IMR-90 (cell line): ENCODE data around the gene POLA2. TPM values are rescaled to one million over a fixed set of nuclear protein-coding genes. Genes with fewer than 3 reads are reported as not detected.

Experiments used
- ATAC-seq: fragments of 200-7000 bp; cut with Tn5 transposase; 2 replicates; pipeline ENCODE4 v1.9.1; 2020; ENCODE audit warnings: low read depth, mild to moderate bottlenecking, moderate library complexity
- BruUV-seq: library from RNA; stranded (reverse); fragments of 400-500 nt; replicated peaks from 2 replicates; lab custom pipeline; 2021; lab: Mats Ljungman, UMichigan
- CTCF ChIA-PET: fragments of 300-600 bp; formaldehyde crosslinking; extraction: SDS; loops from one replicate; lab custom pipeline; 2021; ENCODE audit warnings: antibody characterized with exemption; lab: Yijun Ruan, JAX
- POLR2A ChIA-PET: fragments of 300-600 bp; sonication (Branson Sonifier 250); formaldehyde crosslinking; loops from one replicate; lab custom pipeline; 2022; ENCODE audit warnings: antibody characterized with exemption; ENCODE audit not compliant: unreplicated experiment; lab: Charles Lee
- DNase-seq: peaks from one replicate; pipeline ENCODE4 v3.0.0; 2013
- H2AFZ ChIP-seq: replicated peaks from 2 replicates; pipeline ENCODE3; 2013; ENCODE audit warnings: low read length, mild to moderate bottlenecking; ENCODE audit not compliant: poor library complexity
- H2AK5ac ChIP-seq: 2 replicates; pipeline ENCODE4 v1.6.1; 2013; ENCODE audit warnings: low read depth, low read length, inconsistent platforms
- H2AK9ac ChIP-seq: replicated peaks from 2 replicates; pipeline ENCODE3; 2013; ENCODE audit warnings: mild to moderate bottlenecking, low read depth, low read length, moderate library complexity; ENCODE audit not compliant: poor library complexity
- H2BK120ac ChIP-seq: 2 replicates; pipeline ENCODE4 v1.6.1; 2013; ENCODE audit warnings: low read depth, low read length, inconsistent platforms
- H2BK15ac ChIP-seq: 3 replicates; pipeline ENCODE4 v1.6.1; 2013; ENCODE audit warnings: low read depth, low read length, inconsistent platforms
- H2BK20ac ChIP-seq: 2 replicates; pipeline ENCODE4 v1.6.1; 2013; ENCODE audit warnings: low read depth, mild to moderate bottlenecking, inconsistent platforms, low read length, moderate library complexity
- H2BK5ac ChIP-seq: 2 replicates; pipeline ENCODE4 v1.6.1; 2013; ENCODE audit warnings: mild to moderate bottlenecking, low read depth, low read length, inconsistent platforms; ENCODE audit not compliant: poor library complexity, severe bottlenecking
- H3K14ac ChIP-seq: replicated peaks from 2 replicates; pipeline ENCODE4 v1.6.1; 2013; ENCODE audit warnings: low read depth, low read length, inconsistent platforms
- H3K18ac ChIP-seq: 2 replicates; pipeline ENCODE4 v1.6.1; 2013; ENCODE audit warnings: low read depth, low read length, control low read depth
- H3K23ac ChIP-seq: 2 replicates; pipeline ENCODE4 v1.6.1; 2013; ENCODE audit warnings: low read depth, low read length, inconsistent platforms
- H3K27ac ChIP-seq: 2 replicates; pipeline ENCODE4 v1.5.1; 2013; ENCODE audit warnings: mild to moderate bottlenecking, control low read depth, low read length; ENCODE audit not compliant: insufficient read depth
- H3K27me3 ChIP-seq: 2 replicates; pipeline ENCODE4 v1.6.1; 2013; ENCODE audit warnings: low read length; ENCODE audit not compliant: control insufficient read depth, insufficient read depth
- H3K36me3 ChIP-seq: 2 replicates; pipeline ENCODE4 v1.6.1; 2013; ENCODE audit warnings: low read length, mixed read lengths; ENCODE audit not compliant: control insufficient read depth, insufficient read depth
- H3K4ac ChIP-seq: 2 replicates; pipeline ENCODE4 v1.6.1; 2013; ENCODE audit warnings: low read depth, low read length, inconsistent platforms
- H3K4me1 ChIP-seq: 2 replicates; pipeline ENCODE4 v1.6.1; 2013; ENCODE audit warnings: low read length, mixed read lengths; ENCODE audit not compliant: control insufficient read depth, insufficient read depth
- H3K4me2 ChIP-seq: 2 replicates; pipeline ENCODE4 v1.6.1; 2013; ENCODE audit warnings: low read depth, mild to moderate bottlenecking, control low read depth, low read length, moderate library complexity
- H3K4me3 ChIP-seq: 2 replicates; pipeline ENCODE4 v1.5.1; 2013; ENCODE audit warnings: low read depth, mild to moderate bottlenecking, control low read depth, low read length, moderate library complexity; ENCODE audit not compliant: insufficient read depth
- H3K56ac ChIP-seq: 2 replicates; pipeline ENCODE4 v1.6.1; 2013; ENCODE audit warnings: low read length, inconsistent platforms; ENCODE audit not compliant: insufficient read depth; ENCODE audit errors: extremely low read depth
- H3K79me1 ChIP-seq, 2 experiments: 2 replicates each; pipeline ENCODE4 v1.6.1; 2013; ENCODE audit warnings: low read length in 2 of 2, inconsistent platforms in 1 of 2, low read depth in 1 of 2
- H3K9ac ChIP-seq: 2 replicates; pipeline ENCODE4 v1.6.1; 2013; ENCODE audit warnings: low read depth, low read length, control low read depth
- H3K9me1 ChIP-seq: 2 replicates; pipeline ENCODE4 v1.6.1; 2013; ENCODE audit warnings: low read length, inconsistent platforms; ENCODE audit not compliant: insufficient read depth
- H3K9me3 ChIP-seq: 2 replicates; pipeline ENCODE4 v1.6.1; 2013; ENCODE audit warnings: low read length; ENCODE audit not compliant: control insufficient read depth, insufficient read depth
- H4K20me1 ChIP-seq: 2 replicates; pipeline ENCODE4 v1.6.1; 2013; ENCODE audit warnings: low read length, inconsistent platforms; ENCODE audit not compliant: insufficient read depth
- H4K5ac ChIP-seq: 2 replicates; pipeline ENCODE4 v1.6.1; 2013; ENCODE audit warnings: mild to moderate bottlenecking, low read depth, low read length, control low read depth
- H4K8ac ChIP-seq, 2 experiments: 2 replicates each; pipeline ENCODE4 v1.6.1; 2013; ENCODE audit warnings: low read depth in 2 of 2, low read length in 2 of 2, control low read depth in 1 of 2, inconsistent platforms in 1 of 2
- H4K91ac ChIP-seq: 2 replicates; pipeline ENCODE4 v1.6.1; 2013; ENCODE audit warnings: low read depth, low read length, inconsistent platforms; ENCODE audit not compliant: insufficient read depth
- MAFK ChIP-seq: IDR thresholded peaks from 2 replicates; pipeline ENCODE4 v1.6.1; 2012; ENCODE audit warnings: low read depth, low read length, improper control_type of control experiment
- WGBS, 2 experiments: methylation state at CpG; one replicate each; pipeline versions ENCODE4 v1.1.5 to v1.1.7; 2013; ENCODE audit warnings: missing lambda C conversion rate in 2 of 2; ENCODE audit not compliant: insufficient read length in 1 of 2; ENCODE audit errors: extremely low coverage in 2 of 2; 5-methylcytosine and 5-hydroxymethylcytosine counted together
- dilution Hi-C: fragments of 300-500 bp; cut with HindIII; formaldehyde crosslinking; loops from one replicate; pipeline ENCODE4 v1.14.3; 2018; ENCODE audit warnings: low sequenced_read_pairs; ENCODE audit not compliant: unreplicated experiment
- in situ Hi-C: fragments of 300-500 bp; cut with MboI; formaldehyde crosslinking; loops from 3 replicates; pipeline ENCODE4 v1.14.3; 2019; ENCODE audit warnings: low sequenced_read_pairs, inconsistent platforms, mixed read lengths
- intact Hi-C: fragments of 100-400 bp; cut with micrococcal nuclease; formaldehyde crosslinking; loops from 2 replicates; pipeline ENCODE4 v1.10.0; 2022
- polyA plus RNA-seq, 3 experiments: library from polyadenylated mRNA; depleted of rRNA; stranded (reverse); fragments of >200 nt; gene quantifications; 2 replicates each; pipeline ENCODE4 v1.2.3, GENCODE V29; 2012; ENCODE audit warnings: low replicate concordance in 1 of 3
- total RNA-seq: library from RNA; depleted of rRNA; stranded (reverse); fragments of >200 nt; gene quantifications from 2 replicates; pipeline ENCODE4 v1.2.3, GENCODE V29; 2012

POLA2 gene
- total and polyA plus RNA-seq, 2 of the 4 experiments (the other 2 are of a cell fraction): 14.2 to 17.3 TPM

- H3K36me3 ChIP-seq: no peaks in the 10 kb centered on the region; the same call in 1 of the 2 replicates
- no peak overlapping the region for H2BK20ac ChIP-seq
- H4K91ac ChIP-seq: peak overlapping the region; percentile 53
- peak overlapping the region; percentile 97 for H2AFZ ChIP-seq
- in situ Hi-C loops (no loop called here), intact Hi-C loops (no loop called here), dilution Hi-C loops (no loop called here)
- H3K79me1 ChIP-seq: peaks cover 18 to 51% of the 10 kb centered on the region in 2 experiments
- H2BK15ac ChIP-seq: no peak overlapping the region
- H3K18ac ChIP-seq: no peak overlapping the region
- H2AK9ac ChIP-seq: peak overlapping the region; percentile 68
- BruUV-seq: no TSS peak
- H3K9ac ChIP-seq: peak overlapping the region; percentile 64
- H4K20me1 ChIP-seq: no peaks in the 10 kb centered on the region
- H3K4me2 ChIP-seq: peak overlapping the region; percentile 73
- ChIA-PET POLR2A (interaction anchor here (0.6 to 1.1 kb wide), 4 partner anchors 23 to 160 kb away, joined by 3 to 8 read pairs (median 4); partner anchors contain the start of gene NEAT1), CTCF (interaction anchor here (0.8 to 1.9 kb wide), 4 partner anchors 9 to 68 kb away, joined by 3 to 10 read pairs (median 6); no protein-coding TSS in a partner anchor)
- peak overlapping the region; percentile 79 for H3K14ac ChIP-seq
- H3K4ac ChIP-seq: peak overlapping the region; percentile 14
- H2BK120ac ChIP-seq: peak overlapping the region; percentile 5; the same call in 1 of the 2 replicates
- peaks cover 5% of the 10 kb centered on the region for H3K4me1 ChIP-seq
- TF ChIP-seq MAFK: no peak
- DNase-seq: no peak
- H2BK5ac ChIP-seq: peak overlapping the region; percentile 3
- no peak for ATAC-seq
- H3K9me1 ChIP-seq: peaks cover 4% of the 10 kb centered on the region
- H3K56ac ChIP-seq: peak overlapping the region; percentile 94
- 0% methylated on average over 6 of the region's 16 CpGs; no CpG with 5 or more reads in 1 of the 2 experiments for WGBS, 2 experiments
- H3K9me3 ChIP-seq: no peaks in the 10 kb centered on the region
- peak overlapping the region; percentile 47 for H4K5ac ChIP-seq
- H4K8ac ChIP-seq: peak overlapping the region; percentile 73 to 82; a peak in 3 of 4 replicates
- H3K4me3 ChIP-seq: peak overlapping the region; percentile 67
- H3K23ac ChIP-seq: peak overlapping the region; percentile 70
- no peaks in the 10 kb centered on the region for H3K27me3 ChIP-seq
- H2AK5ac ChIP-seq: peak overlapping the region; percentile 44
- peak overlapping the region; percentile 49 for H3K27ac ChIP-seq
These were observed 569 bp downstream of the POLA2 start for GRCh38 chr11:65262381-65262680.
